HepG2 (cell line): ENCODE data around the gene SP4. TPM values are rescaled to one million over a fixed set of nuclear protein-coding genes. Genes with fewer than 3 reads are reported as not detected.

Source experiments
- ATAC-seq: fragments of 200-7000 bp; cut with Tn5 transposase; 3 replicates; pipeline ENCODE4 v1.9.1; 2020; ENCODE audit warnings: mild to moderate bottlenecking, moderate library complexity
- BruUV-seq: library from RNA; stranded (reverse); fragments of 400-500 nt; replicated peaks from 2 replicates; lab custom pipeline; 2021; lab: Mats Ljungman, UMichigan
- CTCF ChIA-PET: fragments of 300-600 bp; formaldehyde crosslinking; extraction: SDS; loops from one replicate; lab custom pipeline; 2021; ENCODE audit warnings: low total read pairs, inconsistent platforms, low intra/inter-chr PET ratio; lab: Yijun Ruan, JAX
- POLR2A ChIA-PET: fragments of 350-600 bp; sonication (Branson Sonifier 250); formaldehyde crosslinking; loops from one replicate; lab custom pipeline; 2020; ENCODE audit warnings: antibody characterized with exemption, inconsistent platforms; lab: Yijun Ruan, JAX
- DNase-seq: peaks from one replicate; pipeline ENCODE4 v3.0.0-alpha.2; 2015; ENCODE audit warnings: low spot score
- FAIRE-seq: peaks from 3 replicates; lab custom pipeline; 2011; peaks lifted over from hg19 to GRCh38; lab: Jason Lieb, UNC
- H2AFZ ChIP-seq: one replicate; pipeline ENCODE4 v1.6.1; 2011; ENCODE audit warnings: low read length, inconsistent platforms
- H3K27ac ChIP-seq: fragments of 300-600 bp; 3 replicates; pipeline ENCODE4 v1.8.0; 2011; ENCODE audit warnings: mixed run types, mild to moderate bottlenecking, mixed read lengths, low read length, inconsistent platforms; ENCODE audit not compliant: insufficient read depth; ENCODE audit errors: extremely low read length
- H3K27me3 ChIP-seq, 2 experiments: fragments of 200-600 bp in 1 of 2; 2 replicates in 1 of 2; 3 replicates in 1 of 2; pipeline versions ENCODE4 v1.6.0 to v1.8.0; 2011; ENCODE audit warnings: low read length in 2 of 2, mild to moderate bottlenecking in 2 of 2, moderate library complexity in 2 of 2, inconsistent platforms in 1 of 2; ENCODE audit not compliant: insufficient read depth in 2 of 2, control insufficient read depth in 1 of 2
- H3K36me3 ChIP-seq, 2 experiments: fragments of 200-600 bp in 1 of 2; replicated peaks in 1 of 2; 2 replicates in 1 of 2; 3 replicates in 1 of 2; pipeline versions ENCODE4 v1.5.1 to v1.8.0; 2011; ENCODE audit warnings: low read length in 2 of 2, inconsistent platforms in 1 of 2; ENCODE audit not compliant: insufficient read depth in 2 of 2, control insufficient read depth in 1 of 2
- H3K4me1 ChIP-seq: 2 replicates; pipeline ENCODE4 v1.5.1; 2012; ENCODE audit warnings: low read length, inconsistent platforms; ENCODE audit not compliant: insufficient read depth
- H3K4me2 ChIP-seq: 2 replicates; pipeline ENCODE4 v1.6.0; 2011; ENCODE audit warnings: low read depth, low read length, inconsistent platforms
- H3K4me3 ChIP-seq, 3 experiments: fragments of 200-600 bp in 1 of 3; sonication (generic), shearing (Covaris generic) in 1 of 3; replicated peaks in 1 of 3; 2 replicates each; pipeline ENCODE4 v1.5.1; 2011 to 2016; ENCODE audit warnings: low read length in 3 of 3, inconsistent platforms in 2 of 3, low read depth in 2 of 3, mild to moderate bottlenecking in 2 of 3, control low read depth in 1 of 3, mixed read lengths in 1 of 3; ENCODE audit not compliant: insufficient read depth in 1 of 3
- H3K79me2 ChIP-seq: one replicate; pipeline ENCODE4 v1.6.1; 2011; ENCODE audit warnings: low read length, inconsistent platforms; ENCODE audit not compliant: insufficient read depth
- H3K9ac ChIP-seq: 2 replicates; pipeline ENCODE4 v1.6.0; 2011; ENCODE audit warnings: mild to moderate bottlenecking, low read depth, low read length, inconsistent platforms; ENCODE audit not compliant: insufficient read depth
- H3K9me3 ChIP-seq: 2 replicates; pipeline ENCODE4 v1.5.1; 2012; ENCODE audit warnings: mild to moderate bottlenecking, low read length
- H4K20me1 ChIP-seq: 2 replicates; pipeline ENCODE4 v1.6.0; 2011; ENCODE audit warnings: inconsistent platforms, mild to moderate bottlenecking, low read length, moderate library complexity; ENCODE audit not compliant: insufficient read depth
- EP300 ChIP-seq, 3 experiments: sonication (generic) in 1 of 3; formaldehyde crosslinking in 1 of 3; IDR thresholded peaks; 2 replicates each; pipeline versions ENCODE4 v1.5.1 to v1.6.1; 2011 to 2020; ENCODE audit warnings: low read depth in 2 of 3, low read length in 2 of 3, borderline replicate concordance in 1 of 3, improper control_type of control experiment in 1 of 3, mild to moderate bottlenecking in 1 of 3, missing genetic modification reagents in 1 of 3, moderate library complexity in 1 of 3
- GPN1 ChIP-seq: sonication (generic); formaldehyde crosslinking; IDR thresholded peaks from 2 replicates; pipeline ENCODE4 v1.5.1; 2020; ENCODE audit warnings: missing genetic modification reagents, borderline replicate concordance
- HNRNPK ChIP-seq: fragments of 200-400 bp; formaldehyde crosslinking; IDR thresholded peaks from 2 replicates; pipeline ENCODE4 v1.6.1; 2018; ENCODE audit warnings: low read length, low read depth, moderate library complexity, mild to moderate bottlenecking; ENCODE audit not compliant: poor library complexity, severe bottlenecking
- RBAK ChIP-seq: sonication (generic); formaldehyde crosslinking; IDR thresholded peaks from 2 replicates; pipeline ENCODE4 v1.5.1; 2020; ENCODE audit warnings: mild to moderate bottlenecking, missing genetic modification reagents
- ZNF33B ChIP-seq: sonication (generic); formaldehyde crosslinking; IDR thresholded peaks from 2 replicates; pipeline ENCODE4 v1.5.1; 2020; ENCODE audit warnings: mild to moderate bottlenecking, missing genetic modification reagents
- ZNF557 ChIP-seq: sonication (generic); formaldehyde crosslinking; IDR thresholded peaks from 2 replicates; pipeline ENCODE4 v1.4.0; 2020; ENCODE audit warnings: missing genetic modification reagents
- WGBS: methylation state at CpG from one replicate; pipeline ENCODE4 v1.1.6; 2017; ENCODE audit warnings: low lambda C conversion rate; 5-methylcytosine and 5-hydroxymethylcytosine counted together
- in situ Hi-C: cut with HindIII; loops from 2 replicates; pipeline ENCODE4 v1.10.0; 2017; ENCODE audit warnings: low pct_unique_long_range_greater_than_20kb; ENCODE audit not compliant: extremely low pct_ligation_motif_present
- intact Hi-C: fragments of 100-400 bp; cut with micrococcal nuclease; formaldehyde crosslinking; loops from one replicate; pipeline ENCODE4 v1.10.0; 2022; ENCODE audit not compliant: unreplicated experiment
- polyA plus RNA-seq, 8 experiments: library from polyadenylated mRNA; depleted of rRNA in 3 of 8; stranded (reverse) in 7 of 8; unstranded in 1 of 8; fragments of >200 nt; fragmentation: Illumina TruSeq in 4 of 8; extraction: Trizol in 4 of 8; gene quantifications; 2 replicates each; pipeline versions ENCODE4 v1.2.1 to v1.2.3, GENCODE V29; 2011 to 2016; ENCODE audit warnings: low read depth in 4 of 8, missing spikeins in 1 of 8, mixed read lengths in 1 of 8; ENCODE audit not compliant: insufficient read depth in 1 of 8
- total RNA-seq, 5 experiments: library from RNA; depleted of rRNA; stranded (reverse); fragments of >200 nt; fragmentation: Illumina TruSeq; extraction: Trizol; gene quantifications; 2 replicates each; pipeline ENCODE4 v1.2.3, GENCODE V29; 2016; ENCODE audit warnings: low read depth in 1 of 5
- TF ChIP-seq, protein P1 (sequence below): IDR thresholded peaks from 2 replicates; pipeline ENCODE4 v1.6.1; 2016; ENCODE audit warnings: mild to moderate bottlenecking, missing biosample characterization, missing genetic modification reagents
- TF ChIP-seq, protein P2 (sequence below): conservative IDR thresholded peaks from 2 replicates; pipeline ENCODE4 v1.6.1; 2018; ENCODE audit warnings: missing genetic modification reagents
- TF ChIP-seq, protein P3 (sequence below), 2 experiments: sonication (generic) in 1 of 2; formaldehyde crosslinking in 1 of 2; IDR thresholded peaks; 2 replicates each; pipeline versions ENCODE4 v1.4.0 to v1.6.1; 2016 to 2020; ENCODE audit warnings: borderline replicate concordance in 1 of 2, low read depth in 1 of 2, mild to moderate bottlenecking in 1 of 2, missing genetic modification reagents in 1 of 2
- TF ChIP-seq, protein P4 (sequence below): sonication (generic); formaldehyde crosslinking; IDR thresholded peaks from 2 replicates; pipeline ENCODE4 v1.5.1; 2020; ENCODE audit warnings: mild to moderate bottlenecking, missing genetic modification reagents, borderline replicate concordance

Gene SP4
- total and polyA plus RNA-seq, 2 of the 13 experiments (the other 11 are each of a cell fraction or from before 2014, with no cell fraction given) = 2.7 to 4.8 TPM

DNA sequence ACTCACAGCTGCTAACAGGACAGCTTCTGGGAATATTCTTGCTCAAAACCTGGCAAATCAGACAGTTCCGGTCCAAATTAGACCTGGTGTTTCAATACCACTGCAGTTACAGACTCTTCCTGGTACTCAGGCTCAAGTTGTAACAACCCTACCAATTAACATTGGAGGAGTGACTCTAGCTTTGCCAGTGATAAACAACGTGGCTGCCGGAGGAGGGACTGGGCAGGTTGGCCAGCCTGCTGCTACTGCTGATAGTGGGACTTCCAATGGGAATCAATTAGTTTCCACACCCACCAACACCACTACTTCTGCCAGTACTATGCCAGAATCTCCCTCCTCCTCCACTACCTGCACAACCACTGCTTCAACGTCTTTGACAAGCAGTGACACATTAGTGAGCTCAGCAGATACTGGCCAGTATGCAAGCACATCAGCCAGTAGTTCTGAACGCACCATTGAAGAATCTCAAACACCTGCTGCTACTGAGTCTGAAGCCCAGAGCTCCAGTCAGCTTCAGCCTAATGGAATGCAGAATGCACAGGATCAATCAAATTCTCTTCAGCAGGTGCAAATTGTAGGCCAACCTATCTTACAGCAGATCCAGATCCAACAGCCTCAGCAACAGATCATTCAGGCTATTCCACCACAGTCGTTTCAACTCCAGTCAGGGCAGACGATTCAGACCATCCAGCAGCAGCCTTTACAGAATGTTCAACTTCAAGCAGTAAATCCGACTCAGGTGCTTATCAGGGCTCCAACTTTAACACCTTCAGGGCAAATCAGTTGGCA lies 2.1 kb downstream of the SP4 start:
- Histone ChIP-seq H2AFZ (no peak overlapping the region), H3K9ac (no peak overlapping the region), H3K4me1 (peaks cover 39% of the 10 kb centered on the region), H3K36me3 (no peaks in the 10 kb centered on the region; a peak in 1 of 5 replicates), H3K9me3 (no peaks in the 10 kb centered on the region), H3K4me2 (no peak overlapping the region), H3K27ac (no peak overlapping the region), H3K4me3 (no peak overlapping the region), H4K20me1 (no peaks in the 10 kb centered on the region), H3K79me2 (no peaks in the 10 kb centered on the region), H3K27me3 (no peaks in the 10 kb centered on the region)
- intact Hi-C loops (loop anchor here (5.0 to 10.0 kb wide), 3 partner anchors 63 to 645 kb away; partner anchors contain the start of gene SP8), in situ Hi-C loops (no loop called here)
- FAIRE-seq (no peak), DNase-seq (no peak), ATAC-seq (no peak)
- POLR2A ChIA-PET = no interaction called here
- 86% methylated on average over 6 of the region's 8 CpGs for WGBS
- CTCF ChIA-PET = no interaction called here
- BruUV-seq = no TSS peak
- TF ChIP-seq EP300 (IDR thresholded peaks at IDR 0.05; ENCODE audit: low read depth in 2 of 2, low read length in 2 of 2) (no peak), EP300 (CRISPR knock-in tag; IDR thresholded peaks at IDR 0.05; ENCODE audit: borderline replicate concordance) (no peak), RBAK (CRISPR knock-in tag) (no peak), ZNF557 (no peak), HNRNPK (no peak), ZNF33B (CRISPR knock-in tag) (no peak), GPN1 (CRISPR knock-in tag) (no peak)
- TF ChIP-seq, protein P1, sequence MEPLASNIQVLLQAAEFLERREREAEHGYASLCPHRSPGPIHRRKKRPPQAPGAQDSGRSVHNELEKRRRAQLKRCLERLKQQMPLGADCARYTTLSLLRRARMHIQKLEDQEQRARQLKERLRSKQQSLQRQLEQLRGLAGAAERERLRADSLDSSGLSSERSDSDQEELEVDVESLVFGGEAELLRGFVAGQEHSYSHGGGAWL (CRISPR knock-in tag) = no peak
- TF ChIP-seq, protein P2, sequence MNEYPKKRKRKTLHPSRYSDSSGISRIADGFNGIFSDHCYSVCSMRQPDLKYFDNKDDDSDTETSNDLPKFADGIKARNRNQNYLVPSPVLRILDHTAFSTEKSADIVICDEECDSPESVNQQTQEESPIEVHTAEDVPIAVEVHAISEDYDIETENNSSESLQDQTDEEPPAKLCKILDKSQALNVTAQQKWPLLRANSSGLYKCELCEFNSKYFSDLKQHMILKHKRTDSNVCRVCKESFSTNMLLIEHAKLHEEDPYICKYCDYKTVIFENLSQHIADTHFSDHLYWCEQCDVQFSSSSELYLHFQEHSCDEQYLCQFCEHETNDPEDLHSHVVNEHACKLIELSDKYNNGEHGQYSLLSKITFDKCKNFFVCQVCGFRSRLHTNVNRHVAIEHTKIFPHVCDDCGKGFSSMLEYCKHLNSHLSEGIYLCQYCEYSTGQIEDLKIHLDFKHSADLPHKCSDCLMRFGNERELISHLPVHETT (CRISPR knock-in tag) = no peak
- TF ChIP-seq, protein P3, sequence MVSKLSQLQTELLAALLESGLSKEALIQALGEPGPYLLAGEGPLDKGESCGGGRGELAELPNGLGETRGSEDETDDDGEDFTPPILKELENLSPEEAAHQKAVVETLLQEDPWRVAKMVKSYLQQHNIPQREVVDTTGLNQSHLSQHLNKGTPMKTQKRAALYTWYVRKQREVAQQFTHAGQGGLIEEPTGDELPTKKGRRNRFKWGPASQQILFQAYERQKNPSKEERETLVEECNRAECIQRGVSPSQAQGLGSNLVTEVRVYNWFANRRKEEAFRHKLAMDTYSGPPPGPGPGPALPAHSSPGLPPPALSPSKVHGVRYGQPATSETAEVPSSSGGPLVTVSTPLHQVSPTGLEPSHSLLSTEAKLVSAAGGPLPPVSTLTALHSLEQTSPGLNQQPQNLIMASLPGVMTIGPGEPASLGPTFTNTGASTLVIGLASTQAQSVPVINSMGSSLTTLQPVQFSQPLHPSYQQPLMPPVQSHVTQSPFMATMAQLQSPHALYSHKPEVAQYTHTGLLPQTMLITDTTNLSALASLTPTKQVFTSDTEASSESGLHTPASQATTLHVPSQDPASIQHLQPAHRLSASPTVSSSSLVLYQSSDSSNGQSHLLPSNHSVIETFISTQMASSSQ (IDR thresholded peaks at IDR 0.05; ENCODE audit: low read depth) = no peak
- TF ChIP-seq, protein P3 (CRISPR knock-in tag; IDR thresholded peaks at IDR 0.05; ENCODE audit: borderline replicate concordance) = no peak
- TF ChIP-seq, protein P4, sequence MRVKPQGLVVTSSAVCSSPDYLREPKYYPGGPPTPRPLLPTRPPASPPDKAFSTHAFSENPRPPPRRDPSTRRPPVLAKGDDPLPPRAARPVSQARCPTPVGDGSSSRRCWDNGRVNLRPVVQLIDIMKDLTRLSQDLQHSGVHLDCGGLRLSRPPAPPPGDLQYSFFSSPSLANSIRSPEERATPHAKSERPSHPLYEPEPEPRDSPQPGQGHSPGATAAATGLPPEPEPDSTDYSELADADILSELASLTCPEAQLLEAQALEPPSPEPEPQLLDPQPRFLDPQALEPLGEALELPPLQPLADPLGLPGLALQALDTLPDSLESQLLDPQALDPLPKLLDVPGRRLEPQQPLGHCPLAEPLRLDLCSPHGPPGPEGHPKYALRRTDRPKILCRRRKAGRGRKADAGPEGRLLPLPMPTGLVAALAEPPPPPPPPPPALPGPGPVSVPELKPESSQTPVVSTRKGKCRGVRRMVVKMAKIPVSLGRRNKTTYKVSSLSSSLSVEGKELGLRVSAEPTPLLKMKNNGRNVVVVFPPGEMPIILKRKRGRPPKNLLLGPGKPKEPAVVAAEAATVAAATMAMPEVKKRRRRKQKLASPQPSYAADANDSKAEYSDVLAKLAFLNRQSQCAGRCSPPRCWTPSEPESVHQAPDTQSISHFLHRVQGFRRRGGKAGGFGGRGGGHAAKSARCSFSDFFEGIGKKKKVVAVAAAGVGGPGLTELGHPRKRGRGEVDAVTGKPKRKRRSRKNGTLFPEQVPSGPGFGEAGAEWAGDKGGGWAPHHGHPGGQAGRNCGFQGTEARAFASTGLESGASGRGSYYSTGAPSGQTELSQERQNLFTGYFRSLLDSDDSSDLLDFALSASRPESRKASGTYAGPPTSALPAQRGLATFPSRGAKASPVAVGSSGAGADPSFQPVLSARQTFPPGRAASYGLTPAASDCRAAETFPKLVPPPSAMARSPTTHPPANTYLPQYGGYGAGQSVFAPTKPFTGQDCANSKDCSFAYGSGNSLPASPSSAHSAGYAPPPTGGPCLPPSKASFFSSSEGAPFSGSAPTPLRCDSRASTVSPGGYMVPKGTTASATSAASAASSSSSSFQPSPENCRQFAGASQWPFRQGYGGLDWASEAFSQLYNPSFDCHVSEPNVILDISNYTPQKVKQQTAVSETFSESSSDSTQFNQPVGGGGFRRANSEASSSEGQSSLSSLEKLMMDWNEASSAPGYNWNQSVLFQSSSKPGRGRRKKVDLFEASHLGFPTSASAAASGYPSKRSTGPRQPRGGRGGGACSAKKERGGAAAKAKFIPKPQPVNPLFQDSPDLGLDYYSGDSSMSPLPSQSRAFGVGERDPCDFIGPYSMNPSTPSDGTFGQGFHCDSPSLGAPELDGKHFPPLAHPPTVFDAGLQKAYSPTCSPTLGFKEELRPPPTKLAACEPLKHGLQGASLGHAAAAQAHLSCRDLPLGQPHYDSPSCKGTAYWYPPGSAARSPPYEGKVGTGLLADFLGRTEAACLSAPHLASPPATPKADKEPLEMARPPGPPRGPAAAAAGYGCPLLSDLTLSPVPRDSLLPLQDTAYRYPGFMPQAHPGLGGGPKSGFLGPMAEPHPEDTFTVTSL (CRISPR knock-in tag) = no peak
